ENCODE data around the gene POU2F2. TPM values are rescaled to one million over a fixed set of nuclear protein-coding genes. Genes with fewer than 3 reads are reported as not detected.

The POU2F2 gene
- polyA plus RNA-seq, 1 donor: 2.0 TPM

GRCh38 chr19:42099336-42099925 lies 32.8 kb downstream of the POU2F2 start:
- no peak for DNase-seq

GRCh38 chr19:42098781-42099180 lies 33.5 kb downstream of the POU2F2 start:
- no peak for DNase-seq

GRCh38 chr19:42097461-42097860 lies 34.8 kb downstream of the POU2F2 start:
- DNase-seq: no peak

GRCh38 chr19:42096255-42096837 lies 35.9 kb downstream of the POU2F2 start:
- no peak for DNase-seq

GRCh38 chr19:42095814-42096230 lies 36.4 kb downstream of the POU2F2 start:
- no peak for DNase-seq

GRCh38 chr19:42095142-42095813 lies 37.0 kb downstream of the POU2F2 start:
- no peak for DNase-seq

- no peak for DNase-seq
Observed at GRCh38 chr19:42093926-42094325, 38.3 kb downstream of the POU2F2 start.

GRCh38 chr19:42093505-42093904 lies 38.7 kb downstream of the POU2F2 start:
- no peak for DNase-seq

GRCh38 chr19:42092350-42092749 lies 39.9 kb downstream of the POU2F2 start:
- DNase-seq: no peak

- DNase-seq: no peak
Observed at GRCh38 chr19:42091742-42092141, 40.5 kb downstream of the POU2F2 start.

GRCh38 chr19:42091300-42091699 lies 40.9 kb downstream of the POU2F2 start:
- DNase-seq: no peak

- DNase-seq: no peak
Observed at GRCh38 chr19:42090672-42091071, 41.6 kb downstream of the POU2F2 start.

- no peak for DNase-seq
Observed at GRCh38 chr19:42089772-42090171, 42.5 kb downstream of the POU2F2 start.

- no peak for DNase-seq
Observed at GRCh38 chr19:42089191-42089750, 43.0 kb downstream of the POU2F2 start.

GRCh38 chr19:42088471-42089190 lies 43.6 kb downstream of the POU2F2 start:
- no peak for DNase-seq

- no peak for DNase-seq
Observed at GRCh38 chr19:42086770-42087550, 45.3 kb downstream of the POU2F2 start.

- no peak for DNase-seq
Observed at GRCh38 chr19:42086188-42086736, 46.0 kb downstream of the POU2F2 start.

GRCh38 chr19:42083537-42083936 lies 48.7 kb downstream of the POU2F2 start:
- DNase-seq: no peak

GRCh38 chr19:42081584-42082203 lies 50.6 kb downstream of the POU2F2 start:
- no peak for DNase-seq

GRCh38 chr19:42080764-42081375 lies 51.4 kb downstream of the POU2F2 start:
- no peak for DNase-seq

Data from hindlimb muscle (tissue), 1 donor.